HL-60 (cell line): ENCODE data around the gene ADSL.

Experiments
- GABPA ChIP-seq: IDR thresholded peaks from 2 replicates; pipeline ENCODE4 v1.6.1; 2012; ENCODE audit warnings: low read depth
- POLR2AphosphoS5 ChIP-seq: IDR thresholded peaks from 2 replicates; pipeline ENCODE4 v1.6.1; 2012; ENCODE audit warnings: low read depth
- SPI1 ChIP-seq: IDR thresholded peaks from 2 replicates; pipeline ENCODE4 v1.6.1; 2012; ENCODE audit warnings: low read depth, mild to moderate bottlenecking, borderline replicate concordance
- TF ChIP-seq, protein P1 (sequence below): IDR thresholded peaks from one replicate; pipeline ENCODE4 v1.5.1; 2011; ENCODE audit warnings: low read length, control low read depth, inconsistent platforms; ENCODE audit not compliant: insufficient read depth
- TF ChIP-seq, protein P2 (sequence below): IDR thresholded peaks from 2 replicates; pipeline ENCODE4 v1.6.1; 2012; ENCODE audit warnings: low read depth; ENCODE audit not compliant: insufficient replicate concordance

DNA sequence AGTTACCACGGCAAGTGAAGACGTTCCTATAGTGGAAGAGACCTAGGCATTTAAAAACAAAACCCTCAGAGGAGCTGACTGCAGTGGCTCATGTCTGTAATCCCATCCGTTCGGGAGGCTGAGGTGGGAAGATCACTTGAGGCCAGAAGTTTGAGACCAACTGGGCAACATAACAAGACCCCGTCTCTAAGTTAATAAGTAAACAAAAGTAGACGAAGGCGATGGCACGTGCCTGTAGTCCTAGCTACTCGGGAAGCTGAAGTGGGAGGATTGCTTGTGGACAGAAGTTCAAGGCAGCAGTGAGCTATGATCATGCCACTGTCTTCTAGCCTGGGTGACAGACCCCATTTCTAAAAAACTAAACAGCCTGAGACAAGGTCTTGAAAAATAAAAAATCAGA is 3.8 kb upstream of the ADSL start:
- TF ChIP-seq POLR2AphosphoS5: no peak
- TF ChIP-seq, protein P1, sequence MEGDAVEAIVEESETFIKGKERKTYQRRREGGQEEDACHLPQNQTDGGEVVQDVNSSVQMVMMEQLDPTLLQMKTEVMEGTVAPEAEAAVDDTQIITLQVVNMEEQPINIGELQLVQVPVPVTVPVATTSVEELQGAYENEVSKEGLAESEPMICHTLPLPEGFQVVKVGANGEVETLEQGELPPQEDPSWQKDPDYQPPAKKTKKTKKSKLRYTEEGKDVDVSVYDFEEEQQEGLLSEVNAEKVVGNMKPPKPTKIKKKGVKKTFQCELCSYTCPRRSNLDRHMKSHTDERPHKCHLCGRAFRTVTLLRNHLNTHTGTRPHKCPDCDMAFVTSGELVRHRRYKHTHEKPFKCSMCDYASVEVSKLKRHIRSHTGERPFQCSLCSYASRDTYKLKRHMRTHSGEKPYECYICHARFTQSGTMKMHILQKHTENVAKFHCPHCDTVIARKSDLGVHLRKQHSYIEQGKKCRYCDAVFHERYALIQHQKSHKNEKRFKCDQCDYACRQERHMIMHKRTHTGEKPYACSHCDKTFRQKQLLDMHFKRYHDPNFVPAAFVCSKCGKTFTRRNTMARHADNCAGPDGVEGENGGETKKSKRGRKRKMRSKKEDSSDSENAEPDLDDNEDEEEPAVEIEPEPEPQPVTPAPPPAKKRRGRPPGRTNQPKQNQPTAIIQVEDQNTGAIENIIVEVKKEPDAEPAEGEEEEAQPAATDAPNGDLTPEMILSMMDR: no peak
- TF ChIP-seq, protein P2, sequence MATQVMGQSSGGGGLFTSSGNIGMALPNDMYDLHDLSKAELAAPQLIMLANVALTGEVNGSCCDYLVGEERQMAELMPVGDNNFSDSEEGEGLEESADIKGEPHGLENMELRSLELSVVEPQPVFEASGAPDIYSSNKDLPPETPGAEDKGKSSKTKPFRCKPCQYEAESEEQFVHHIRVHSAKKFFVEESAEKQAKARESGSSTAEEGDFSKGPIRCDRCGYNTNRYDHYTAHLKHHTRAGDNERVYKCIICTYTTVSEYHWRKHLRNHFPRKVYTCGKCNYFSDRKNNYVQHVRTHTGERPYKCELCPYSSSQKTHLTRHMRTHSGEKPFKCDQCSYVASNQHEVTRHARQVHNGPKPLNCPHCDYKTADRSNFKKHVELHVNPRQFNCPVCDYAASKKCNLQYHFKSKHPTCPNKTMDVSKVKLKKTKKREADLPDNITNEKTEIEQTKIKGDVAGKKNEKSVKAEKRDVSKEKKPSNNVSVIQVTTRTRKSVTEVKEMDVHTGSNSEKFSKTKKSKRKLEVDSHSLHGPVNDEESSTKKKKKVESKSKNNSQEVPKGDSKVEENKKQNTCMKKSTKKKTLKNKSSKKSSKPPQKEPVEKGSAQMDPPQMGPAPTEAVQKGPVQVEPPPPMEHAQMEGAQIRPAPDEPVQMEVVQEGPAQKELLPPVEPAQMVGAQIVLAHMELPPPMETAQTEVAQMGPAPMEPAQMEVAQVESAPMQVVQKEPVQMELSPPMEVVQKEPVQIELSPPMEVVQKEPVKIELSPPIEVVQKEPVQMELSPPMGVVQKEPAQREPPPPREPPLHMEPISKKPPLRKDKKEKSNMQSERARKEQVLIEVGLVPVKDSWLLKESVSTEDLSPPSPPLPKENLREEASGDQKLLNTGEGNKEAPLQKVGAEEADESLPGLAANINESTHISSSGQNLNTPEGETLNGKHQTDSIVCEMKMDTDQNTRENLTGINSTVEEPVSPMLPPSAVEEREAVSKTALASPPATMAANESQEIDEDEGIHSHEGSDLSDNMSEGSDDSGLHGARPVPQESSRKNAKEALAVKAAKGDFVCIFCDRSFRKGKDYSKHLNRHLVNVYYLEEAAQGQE: no peak
- no peak for TF ChIP-seq GABPA
- TF ChIP-seq SPI1: no peak
